ENCODE measurements around the gene KRTAP10-5. TPM values are rescaled to one million over a fixed set of nuclear protein-coding genes. Genes with fewer than 3 reads are reported as not detected.

Gene KRTAP10-5
- total and polyA plus RNA-seq, 5 experiments from 2014 or later = not detected

DNA sequence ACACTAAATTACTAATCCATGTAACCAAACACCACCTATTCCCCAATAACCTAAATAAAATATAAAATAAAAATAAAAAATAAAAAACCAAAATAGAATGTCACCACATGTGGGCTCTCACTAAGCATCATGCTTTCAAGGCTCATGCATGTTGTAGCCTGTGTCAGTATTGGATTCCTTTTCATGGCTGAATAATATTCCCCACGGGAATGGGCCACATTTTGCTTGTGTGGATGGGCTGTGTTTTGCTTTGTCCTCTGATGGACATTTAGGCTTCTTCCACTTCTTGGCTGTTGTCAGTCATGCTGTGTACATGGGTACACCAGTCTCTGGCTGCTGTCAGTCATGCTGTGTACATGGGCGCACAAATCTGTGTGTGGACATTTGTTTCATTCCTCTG is 8.7 kb upstream of the KRTAP10-5 start:
- H3K4me1 Mint-ChIP-seq = peaks cover 0 to 19% (median 12%) of the 10 kb centered on the region in 4 donors
- H3K9me3 Mint-ChIP-seq = no peaks in the 10 kb centered on the region
- no peak overlapping the region for H3K4me3 Mint-ChIP-seq
- DNase-seq (no peak), ATAC-seq (no peak)
- peaks cover 3 to 24% (median 12%) of the 10 kb centered on the region in 5 donors for H3K27me3 Mint-ChIP-seq
- POLR2A ChIA-PET = no interaction called here
- H3K27ac Mint-ChIP-seq = peak overlapping the region in 3 of 10 donors; percentile 20 to 65 (median 42)
- no peaks in the 10 kb centered on the region for H3K36me3 Mint-ChIP-seq

DNA sequence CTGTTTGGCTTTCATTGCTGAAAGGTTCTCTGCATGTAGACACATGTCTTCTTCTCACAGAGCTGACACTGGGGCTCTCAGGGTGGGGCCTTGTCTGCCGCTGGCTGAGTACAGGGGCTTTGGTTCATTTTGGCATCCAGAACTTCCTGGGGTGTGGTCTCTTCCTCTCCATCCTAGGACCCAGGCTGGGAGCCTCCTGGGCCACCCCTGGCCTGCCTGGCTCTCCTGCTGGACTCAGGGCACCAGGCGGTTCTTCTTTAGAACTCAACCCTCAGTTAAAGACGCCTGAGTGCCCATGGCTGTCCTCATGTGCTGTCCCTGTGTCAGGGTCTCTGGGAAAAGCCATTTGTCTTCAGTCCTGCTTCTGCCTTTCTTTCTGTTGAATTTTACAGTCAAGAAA is 5.5 kb upstream of the KRTAP10-5 start:
- Mint-ChIP-seq H3K27ac (peak overlapping the region in 2 of 10 donors; percentile 14 to 80), H3K9me3 (peaks cover 0 to 12% (median 3%) of the 10 kb centered on the region in 9 donors), H3K4me1 (peaks cover 16 to 34% (median 28%) of the 10 kb centered on the region in 4 donors), H3K27me3 (peaks cover 3 to 24% (median 12%) of the 10 kb centered on the region in 5 donors), H3K36me3 (peaks cover 0 to 9% (median 0%) of the 10 kb centered on the region in 3 donors), H3K4me3 (no peak overlapping the region)
- no peak for ATAC-seq
- POLR2A ChIA-PET = no interaction called here
- DNase-seq = no peak

DNA sequence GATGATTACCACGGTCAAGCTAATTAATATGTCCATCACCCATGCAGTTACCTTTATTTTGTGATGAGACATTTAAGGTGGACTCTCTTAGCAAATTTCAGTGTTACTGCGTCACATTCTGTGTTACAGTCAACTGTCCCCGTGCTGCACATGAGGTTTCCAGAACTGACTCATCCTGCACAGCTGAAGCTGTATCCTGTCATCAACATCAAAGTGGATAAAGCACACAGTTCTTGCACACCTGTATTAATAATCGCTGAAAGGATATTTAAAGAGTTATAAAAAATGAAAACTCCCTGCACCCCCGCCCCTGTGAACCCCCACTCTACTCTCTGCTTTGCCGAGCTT is 3.4 kb upstream of the KRTAP10-5 start:
- H3K4me1 Mint-ChIP-seq = peaks cover 16 to 44% (median 33%) of the 10 kb centered on the region in 4 donors
- H3K4me3 Mint-ChIP-seq = peak overlapping the region in 1 of 10 donors; percentile 18
- DNase-seq = no peak
- no peak overlapping the region for H3K27ac Mint-ChIP-seq
- peak in 1 of 2 donors; percentile 54 for ATAC-seq
- POLR2A ChIA-PET = no interaction called here
- H3K27me3 Mint-ChIP-seq = peaks cover 3 to 21% (median 12%) of the 10 kb centered on the region in 5 donors
- peaks cover 0 to 13% (median 6%) of the 10 kb centered on the region in 9 donors for H3K9me3 Mint-ChIP-seq
- peaks cover 0 to 10% (median 0%) of the 10 kb centered on the region in 3 donors for H3K36me3 Mint-ChIP-seq

DNA sequence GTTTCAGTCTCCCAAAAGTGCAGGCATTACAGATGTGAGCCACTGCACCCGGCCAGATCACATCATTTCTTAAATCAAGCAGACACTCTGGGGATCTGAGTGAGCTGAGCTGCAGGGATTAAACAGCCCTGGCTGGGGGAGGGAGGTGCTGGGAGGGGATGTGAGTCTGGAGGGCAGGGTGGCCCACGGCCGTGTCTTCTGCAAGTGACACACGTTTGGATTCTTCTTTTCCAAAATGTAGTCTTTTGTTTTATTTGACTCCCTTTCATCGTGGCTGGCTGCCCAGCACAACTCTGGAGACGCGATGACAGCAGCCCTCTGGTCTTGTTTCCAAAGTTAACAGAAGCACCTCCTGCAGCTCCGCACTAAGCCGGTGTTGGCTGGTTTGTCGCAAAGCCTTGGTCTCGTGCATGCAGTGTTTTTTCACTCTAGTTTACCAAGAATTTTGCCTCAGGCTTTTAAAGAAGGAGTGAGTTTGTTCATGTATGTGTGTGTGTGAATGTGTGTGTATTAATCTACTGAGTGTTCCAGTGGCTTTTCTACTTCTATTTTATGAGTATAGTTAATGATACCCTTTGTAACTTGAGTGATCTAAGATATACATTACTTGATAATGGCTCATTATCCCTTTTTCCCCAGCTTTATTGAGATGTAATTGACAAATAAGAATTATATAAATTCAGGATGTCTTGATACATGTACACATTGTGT is 2.8 kb upstream of the KRTAP10-5 start:
- ATAC-seq (no peak), DNase-seq (no peak)
- peaks cover 16 to 44% (median 33%) of the 10 kb centered on the region in 4 donors for H3K4me1 Mint-ChIP-seq
- peak overlapping the region in 4 of 10 donors; percentile 50 to 87 (median 58) for H3K27ac Mint-ChIP-seq
- peak overlapping the region in 2 of 10 donors; percentile 18 to 68 for H3K4me3 Mint-ChIP-seq
- H3K27me3 Mint-ChIP-seq = peaks cover 3 to 21% (median 12%) of the 10 kb centered on the region in 5 donors
- H3K9me3 Mint-ChIP-seq = peaks cover 0 to 16% (median 7%) of the 10 kb centered on the region in 9 donors
- POLR2A ChIA-PET = no interaction called here
- peaks cover 0 to 10% (median under 1%) of the 10 kb centered on the region in 3 donors for H3K36me3 Mint-ChIP-seq

DNA sequence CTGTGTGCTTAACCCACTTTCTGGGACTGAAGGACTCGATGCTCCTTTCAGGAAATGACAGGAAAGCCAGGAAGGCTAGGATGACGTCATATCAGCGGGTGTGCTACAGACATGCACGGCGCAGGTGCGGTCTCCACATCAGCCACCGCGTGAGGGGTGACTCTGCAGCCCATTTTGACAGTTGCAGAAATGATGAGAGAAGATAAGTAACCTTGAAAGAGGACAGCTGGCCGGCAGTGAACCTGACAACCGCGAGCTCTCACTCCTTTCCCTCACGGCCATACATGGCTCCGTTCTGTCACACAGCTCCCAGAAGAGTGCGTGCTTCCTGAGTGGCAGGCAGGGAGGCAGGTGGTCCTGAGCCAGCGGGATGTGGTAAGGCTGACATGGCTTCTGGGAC is 1.7 kb upstream of the KRTAP10-5 start:
- H3K27ac Mint-ChIP-seq = peak overlapping the region in 2 of 10 donors; percentile 6 to 56
- no peak for DNase-seq
- H3K36me3 Mint-ChIP-seq = peaks cover 0 to 15% (median 5%) of the 10 kb centered on the region in 3 donors
- H3K4me3 Mint-ChIP-seq = peak overlapping the region in 2 of 10 donors; percentile 27 to 55
- peaks cover 3 to 18% (median 12%) of the 10 kb centered on the region in 5 donors for H3K27me3 Mint-ChIP-seq
- H3K9me3 Mint-ChIP-seq = peaks cover 0 to 25% (median 14%) of the 10 kb centered on the region in 9 donors
- POLR2A ChIA-PET = no interaction called here
- no peak for ATAC-seq
- peaks cover 16 to 44% (median 33%) of the 10 kb centered on the region in 4 donors for H3K4me1 Mint-ChIP-seq

DNA sequence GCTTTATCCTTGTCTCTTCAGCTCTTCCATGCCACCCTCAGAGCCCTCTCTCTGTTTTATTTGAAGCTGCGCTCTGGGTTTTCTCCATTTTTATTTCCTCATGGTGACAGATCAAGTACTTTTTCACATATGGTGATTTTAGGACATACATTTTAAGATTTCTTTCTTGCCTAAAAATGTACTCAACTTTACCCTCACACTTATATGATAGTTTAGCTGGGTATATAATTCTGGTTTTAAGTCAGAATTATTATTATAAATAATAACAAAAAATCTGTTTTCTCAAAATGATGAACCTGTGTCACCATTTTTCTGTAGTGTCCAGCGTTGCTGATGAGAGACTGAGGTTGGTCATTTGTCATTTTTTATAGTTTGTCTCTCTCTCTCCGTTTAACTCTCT is 754 bp upstream of the KRTAP10-5 start:
- H3K9me3 Mint-ChIP-seq = peaks cover 0 to 29% (median 18%) of the 10 kb centered on the region in 9 donors
- peaks cover 0 to 15% (median 5%) of the 10 kb centered on the region in 3 donors for H3K36me3 Mint-ChIP-seq
- peaks cover 16 to 44% (median 32%) of the 10 kb centered on the region in 4 donors for H3K4me1 Mint-ChIP-seq
- ATAC-seq (no peak), DNase-seq (no peak)
- H3K27ac Mint-ChIP-seq = peak overlapping the region in 7 of 10 donors; percentile 6 to 76 (median 58)
- POLR2A ChIA-PET = interaction anchor here (1.9 kb wide), 1 partner anchor 76 kb away, joined by 5 read pairs; the partner anchor contains the start of gene KRTAP12-3
- H3K27me3 Mint-ChIP-seq = peaks cover 3 to 10% (median 7%) of the 10 kb centered on the region in 5 donors
- H3K4me3 Mint-ChIP-seq = peak overlapping the region in 5 of 10 donors; percentile 12 to 64 (median 55)

DNA sequence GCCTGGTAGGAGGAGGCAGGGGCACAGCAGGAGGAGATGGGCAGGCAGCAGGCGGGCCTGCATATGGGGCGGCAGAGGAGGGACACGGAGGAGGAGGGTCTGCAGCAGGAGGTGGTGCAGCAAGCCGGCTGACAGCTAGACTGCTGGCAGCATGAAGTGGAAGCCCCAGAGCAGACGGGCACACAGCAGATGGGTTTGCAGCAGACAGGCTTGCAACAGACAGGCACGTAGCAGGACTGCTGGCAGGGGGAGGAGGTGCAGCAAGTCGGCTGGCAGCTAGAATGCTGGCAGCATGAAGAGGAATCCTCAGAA is 615 bp downstream of the KRTAP10-5 start:
- H3K27ac Mint-ChIP-seq = peak overlapping the region in 3 of 10 donors; percentile 52 to 94 (median 90)
- no peak for ATAC-seq
- DNase-seq = no peak
- H3K9me3 Mint-ChIP-seq = peaks cover 0 to 35% (median 18%) of the 10 kb centered on the region in 9 donors
- POLR2A ChIA-PET = interaction anchor here (1.9 kb wide), 1 partner anchor 78 kb away, joined by 5 read pairs; the partner anchor contains the start of gene KRTAP12-3
- peaks cover 16 to 53% (median 30%) of the 10 kb centered on the region in 4 donors for H3K4me1 Mint-ChIP-seq
- H3K4me3 Mint-ChIP-seq = peak overlapping the region in 6 of 10 donors; percentile 26 to 71 (median 48)
- peaks cover 0 to 15% (median 5%) of the 10 kb centered on the region in 3 donors for H3K36me3 Mint-ChIP-seq
- peaks cover 0 to 5% (median 0%) of the 10 kb centered on the region in 5 donors for H3K27me3 Mint-ChIP-seq

DNA sequence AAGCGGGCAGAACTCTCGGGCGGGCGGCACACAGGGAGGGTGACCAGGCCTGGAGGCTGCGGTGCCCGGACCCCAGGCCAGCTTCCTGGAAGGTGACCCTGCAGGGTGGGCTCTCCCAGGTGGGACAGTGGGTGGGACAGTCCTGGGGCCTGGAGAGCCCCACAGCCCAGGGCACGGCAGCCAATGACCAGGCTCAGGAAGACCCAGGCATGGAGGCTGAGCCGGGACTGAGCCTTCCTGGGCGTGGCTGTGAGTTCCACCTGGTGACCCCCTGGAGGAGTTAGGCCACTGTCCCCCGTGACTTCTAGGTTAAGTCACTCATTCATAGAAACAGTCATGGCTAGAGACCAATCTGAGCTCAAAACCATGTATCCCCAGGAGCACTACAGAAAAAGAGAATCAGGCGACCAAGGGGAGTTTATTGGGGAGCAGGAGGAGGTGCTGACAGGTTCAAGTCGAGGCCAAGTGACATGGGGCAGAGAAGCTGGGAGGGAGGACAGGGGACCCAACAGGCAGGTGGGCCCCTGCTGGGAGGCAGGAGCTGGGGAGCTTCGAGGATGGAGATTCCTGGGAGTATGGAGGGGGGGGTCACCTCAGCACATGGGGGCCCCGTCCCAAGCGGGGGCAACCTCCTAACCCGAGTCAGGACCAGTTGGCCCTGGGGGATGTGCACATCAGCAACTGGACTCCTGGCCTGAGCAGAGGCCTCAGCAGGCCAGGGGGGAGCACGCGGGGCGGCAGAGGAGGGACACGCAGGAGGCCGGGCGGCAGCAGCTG is 1.2 kb downstream of the KRTAP10-5 start:
- DNase-seq (peak in 1 of 10 donors; percentile 42), ATAC-seq (no peak)
- Mint-ChIP-seq H3K27ac (peak overlapping the region in 5 of 10 donors; percentile 3 to 90 (median 49)), H3K36me3 (peaks cover 0 to 15% (median 5%) of the 10 kb centered on the region in 3 donors), H3K9me3 (peaks cover 0 to 35% (median 18%) of the 10 kb centered on the region in 9 donors), H3K4me1 (peaks cover 16 to 54% (median 29%) of the 10 kb centered on the region in 4 donors), H3K27me3 (peaks cover 0 to 11% (median 0%) of the 10 kb centered on the region in 5 donors), H3K4me3 (peak overlapping the region in 1 of 10 donors; percentile 55)
- POLR2A ChIA-PET = no interaction called here

DNA sequence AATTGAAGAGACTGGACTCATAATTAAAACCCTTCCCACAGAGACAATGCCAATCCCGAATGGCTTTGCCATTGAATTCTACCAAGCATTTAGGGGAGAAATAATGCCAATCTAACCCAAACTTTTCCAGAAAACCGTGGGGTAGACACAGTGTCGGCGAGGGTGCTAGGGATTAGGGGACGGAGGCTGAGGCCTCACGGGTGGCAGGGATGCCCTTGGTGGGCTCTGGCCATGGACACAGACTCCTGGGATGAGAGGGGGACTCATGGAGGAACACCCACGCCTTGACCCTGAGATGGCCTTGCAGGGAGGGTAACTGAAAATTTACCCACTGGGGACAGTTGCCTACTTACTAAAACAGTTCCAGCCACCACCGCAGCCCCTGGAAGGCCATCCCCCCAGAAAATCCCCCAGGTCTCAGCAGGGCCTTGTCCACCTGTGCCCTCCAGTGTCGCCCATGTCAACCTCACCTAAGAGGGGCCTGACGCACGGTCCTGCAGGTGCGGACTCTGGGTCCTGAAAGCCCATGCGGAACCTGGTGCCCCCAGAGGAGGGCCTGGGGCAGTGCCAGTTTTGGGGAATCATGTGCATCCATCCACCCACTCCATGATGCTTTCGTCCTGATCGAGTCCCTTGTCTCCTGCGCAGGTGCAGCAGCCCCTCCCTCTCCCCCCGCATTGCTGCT is 1.9 kb downstream of the KRTAP10-5 start:
- H3K4me1 Mint-ChIP-seq = peaks cover 12 to 47% (median 24%) of the 10 kb centered on the region in 4 donors
- DNase-seq (no peak), ATAC-seq (no peak)
- POLR2A ChIA-PET = no interaction called here
- H3K36me3 Mint-ChIP-seq = peaks cover 0 to 15% (median 5%) of the 10 kb centered on the region in 3 donors
- H3K27me3 Mint-ChIP-seq = peaks cover 0 to 12% (median 0%) of the 10 kb centered on the region in 5 donors
- H3K9me3 Mint-ChIP-seq = peaks cover 0 to 35% (median 18%) of the 10 kb centered on the region in 9 donors
- no peak overlapping the region for H3K4me3 Mint-ChIP-seq
- peak overlapping the region in 2 of 10 donors; percentile 33 to 37 for H3K27ac Mint-ChIP-seq

DNA sequence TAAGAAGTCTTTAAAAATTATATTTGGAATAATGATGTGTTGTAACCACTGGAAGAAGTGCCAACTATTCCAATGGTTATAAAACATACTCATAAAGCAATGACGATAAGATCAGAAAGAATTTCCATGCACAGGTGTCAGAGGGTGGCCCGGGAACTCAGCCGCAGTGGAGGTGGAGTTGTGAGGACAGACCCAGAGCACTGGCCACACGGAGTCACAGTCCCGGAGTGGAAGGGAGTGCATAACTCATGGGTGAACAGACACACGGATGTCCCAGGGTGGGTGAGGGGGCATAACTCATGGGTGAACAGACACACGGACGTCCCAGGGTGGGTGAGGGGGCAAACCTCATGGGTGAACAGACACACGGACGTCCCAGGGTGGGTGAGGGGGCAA is 4.4 kb downstream of the KRTAP10-5 start:
- H3K4me1 Mint-ChIP-seq = peaks cover under 1 to 26% (median 13%) of the 10 kb centered on the region in 4 donors
- H3K4me3 Mint-ChIP-seq = no peak overlapping the region
- peaks cover 0 to 12% (median 1%) of the 10 kb centered on the region in 5 donors for H3K27me3 Mint-ChIP-seq
- POLR2A ChIA-PET = no interaction called here
- ATAC-seq (no peak), DNase-seq (no peak)
- peak overlapping the region in 1 of 10 donors; percentile 62 for H3K27ac Mint-ChIP-seq
- H3K9me3 Mint-ChIP-seq = peaks cover 0 to 30% (median 10%) of the 10 kb centered on the region in 9 donors
- peaks cover 0 to 8% (median 5%) of the 10 kb centered on the region in 3 donors for H3K36me3 Mint-ChIP-seq

DNA sequence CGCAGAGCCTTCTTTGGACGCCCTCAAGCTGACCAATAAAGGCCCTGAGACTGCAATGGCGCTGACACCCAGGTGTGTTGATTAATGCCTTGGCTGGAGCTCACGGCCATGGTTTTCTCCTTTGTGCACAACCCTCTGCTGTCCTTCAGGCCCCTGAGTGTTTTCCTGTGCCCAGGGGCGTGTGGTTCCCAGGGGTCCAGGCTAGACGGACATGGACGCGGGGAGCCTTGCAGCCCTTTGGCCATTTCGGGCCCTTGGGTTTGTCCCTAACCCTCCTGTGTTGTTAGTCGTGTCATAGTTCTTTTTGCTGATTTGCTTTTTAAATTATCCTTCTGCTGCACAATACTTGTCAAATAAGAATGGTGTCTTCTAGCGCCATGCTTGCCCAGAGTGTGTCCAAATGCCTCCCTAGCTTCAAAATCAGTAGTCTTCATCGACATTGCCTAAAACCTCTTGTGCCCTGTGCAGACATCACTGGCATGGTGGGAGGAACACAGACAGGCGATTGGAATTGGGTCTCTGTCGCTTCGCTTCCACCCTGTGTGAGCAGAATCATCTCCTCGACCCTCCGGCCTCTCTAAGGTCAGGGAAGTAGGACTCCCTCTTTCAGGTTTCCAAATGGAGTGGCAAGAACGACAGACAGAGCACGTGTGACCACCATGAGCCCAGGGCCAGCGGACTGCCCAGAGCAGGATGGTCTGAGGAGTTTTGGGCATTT is 4.9 kb downstream of the KRTAP10-5 start:
- Mint-ChIP-seq H3K36me3 (peaks cover 0 to 6% (median 5%) of the 10 kb centered on the region in 3 donors), H3K9me3 (peaks cover 0 to 26% (median 9%) of the 10 kb centered on the region in 9 donors), H3K27ac (peak overlapping the region in 3 of 10 donors; percentile 60 to 76 (median 62)), H3K4me3 (no peak overlapping the region), H3K4me1 (peaks cover 0 to 23% (median 9%) of the 10 kb centered on the region in 4 donors), H3K27me3 (peaks cover 0 to 12% (median 1%) of the 10 kb centered on the region in 5 donors)
- no peak for DNase-seq
- no peak for ATAC-seq
- POLR2A ChIA-PET = no interaction called here

Data from naive thymus-derived CD8-positive, alpha-beta T cell (primary cell).